HG03064 (cell line): ENCODE measurements around the gene COL15A1.
"Not testable (repeated sequence)": the region's sequence is repeated elsewhere in the genome, so short reads cannot be mapped to it uniquely, and the experiment has no call there.

Experiments
- ATAC-seq: cut with Tn5 transposase; IDR thresholded peaks from one replicate; pipeline ENCODE4 v1.9.1; 2021; ENCODE audit warnings: low read depth; ENCODE audit not compliant: unreplicated experiment

COL15A1 gene

DNA sequence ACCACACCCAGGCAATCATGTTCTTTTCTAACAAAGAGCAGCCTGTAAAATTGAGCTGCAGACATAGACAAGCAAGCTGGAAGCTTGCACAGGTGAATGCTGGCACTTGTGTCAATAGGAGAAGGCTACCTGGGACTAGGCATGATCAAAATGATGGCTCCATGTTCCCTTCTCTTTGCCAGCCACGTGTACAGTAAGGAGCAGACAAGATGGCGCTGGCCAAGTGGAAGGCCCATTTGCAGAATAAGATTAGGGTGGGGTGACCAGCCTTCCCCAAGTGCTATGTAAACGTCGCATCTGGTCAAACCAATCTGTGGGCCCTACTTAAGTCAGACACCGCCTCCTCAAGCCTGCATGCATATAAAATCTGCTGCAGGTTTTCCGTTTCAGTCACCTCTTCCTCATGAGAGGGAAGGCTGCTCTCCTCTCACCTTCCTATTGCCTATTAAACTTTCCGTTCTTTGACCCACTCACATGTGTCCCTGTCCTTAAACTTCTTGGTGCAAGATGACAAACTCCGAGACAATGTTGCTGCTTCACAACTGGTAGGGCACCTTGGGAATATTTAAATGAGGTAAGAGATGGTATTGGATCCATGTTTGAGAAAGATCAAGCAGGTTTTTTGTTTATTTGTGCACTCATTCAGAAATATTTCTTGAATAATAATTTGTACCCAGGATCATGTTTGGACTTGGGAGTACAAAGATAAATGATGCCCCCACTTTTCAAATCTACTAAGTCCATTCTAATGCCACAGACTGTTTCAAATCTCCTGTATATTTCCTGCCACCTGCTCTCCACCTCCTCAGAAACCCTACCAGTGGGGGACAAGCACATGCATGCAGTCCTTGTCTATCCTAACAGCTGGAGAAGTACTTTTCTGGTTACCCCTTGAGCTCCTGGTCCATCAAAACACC, 130.5 kb downstream of the COL15A1 start:
- no peak for ATAC-seq

DNA sequence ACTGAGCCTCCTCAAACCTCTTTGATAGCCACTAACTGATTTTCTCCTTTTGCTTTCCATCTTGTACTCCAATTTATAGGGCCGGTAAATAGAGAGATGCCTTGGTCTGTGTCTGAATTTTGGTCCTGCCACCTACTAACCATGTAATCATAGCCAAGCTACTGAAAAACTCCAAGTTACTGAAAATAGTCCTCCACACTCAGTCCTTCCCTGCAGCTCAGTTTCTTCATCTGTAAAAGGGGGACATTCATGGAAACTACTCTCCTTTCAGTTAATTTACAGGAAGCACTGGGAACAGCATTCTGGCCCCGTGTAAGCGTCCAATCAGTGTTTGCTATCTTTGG, 131.2 kb downstream of the COL15A1 start:
- ATAC-seq, result no peak

DNA sequence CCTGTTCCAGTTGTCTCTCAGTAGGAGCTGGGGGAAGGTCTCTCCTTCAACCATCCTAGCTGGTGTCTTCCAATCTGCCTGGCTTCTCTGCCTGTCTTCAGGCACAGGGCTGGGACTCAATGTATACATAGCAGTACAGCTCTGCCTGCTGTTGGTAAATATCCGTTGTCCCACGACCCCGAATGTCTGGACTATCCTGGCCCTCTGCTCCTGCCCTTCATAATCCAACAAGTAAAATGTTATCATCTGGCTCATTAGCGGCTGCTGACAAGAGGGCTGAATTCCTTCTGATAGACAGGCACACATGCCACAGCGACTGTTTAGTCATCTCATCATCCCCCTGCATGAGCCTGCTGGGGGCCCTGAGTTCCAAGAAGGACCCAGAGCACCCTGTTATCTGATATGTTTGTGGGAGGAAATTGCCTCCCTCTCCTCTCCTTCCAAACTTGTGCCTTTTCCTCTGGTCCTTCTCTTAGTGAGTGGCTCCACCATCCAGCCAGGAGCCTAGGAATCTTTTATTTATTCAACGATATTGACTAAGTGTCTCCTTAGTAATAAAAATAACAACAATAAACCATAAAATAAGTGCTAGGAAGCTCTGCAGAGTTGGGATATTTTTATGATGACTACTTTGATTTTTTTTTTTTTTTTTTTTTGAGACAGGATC, 131.7 kb downstream of the COL15A1 start:
- no peak for ATAC-seq

DNA sequence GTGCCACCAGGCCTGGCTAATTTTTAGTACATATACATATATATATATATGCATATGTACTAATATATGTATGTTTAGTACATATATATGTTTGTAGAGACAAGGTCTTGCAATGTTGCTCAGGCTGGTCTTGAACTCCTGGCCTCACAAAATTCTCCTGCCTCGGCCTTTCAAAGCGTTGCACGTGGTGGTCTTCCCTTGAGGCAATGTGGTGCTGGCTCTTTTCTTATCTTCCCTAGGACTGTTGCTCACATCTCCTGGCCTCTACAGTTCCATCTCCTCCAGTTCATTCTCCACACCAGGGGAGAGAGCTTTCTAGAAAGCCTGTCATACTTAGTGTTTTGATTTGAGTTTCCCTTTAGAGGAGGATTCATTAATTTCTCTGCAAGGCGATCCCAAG, 132.3 kb downstream of the COL15A1 start:
- ATAC-seq, result no peak

DNA sequence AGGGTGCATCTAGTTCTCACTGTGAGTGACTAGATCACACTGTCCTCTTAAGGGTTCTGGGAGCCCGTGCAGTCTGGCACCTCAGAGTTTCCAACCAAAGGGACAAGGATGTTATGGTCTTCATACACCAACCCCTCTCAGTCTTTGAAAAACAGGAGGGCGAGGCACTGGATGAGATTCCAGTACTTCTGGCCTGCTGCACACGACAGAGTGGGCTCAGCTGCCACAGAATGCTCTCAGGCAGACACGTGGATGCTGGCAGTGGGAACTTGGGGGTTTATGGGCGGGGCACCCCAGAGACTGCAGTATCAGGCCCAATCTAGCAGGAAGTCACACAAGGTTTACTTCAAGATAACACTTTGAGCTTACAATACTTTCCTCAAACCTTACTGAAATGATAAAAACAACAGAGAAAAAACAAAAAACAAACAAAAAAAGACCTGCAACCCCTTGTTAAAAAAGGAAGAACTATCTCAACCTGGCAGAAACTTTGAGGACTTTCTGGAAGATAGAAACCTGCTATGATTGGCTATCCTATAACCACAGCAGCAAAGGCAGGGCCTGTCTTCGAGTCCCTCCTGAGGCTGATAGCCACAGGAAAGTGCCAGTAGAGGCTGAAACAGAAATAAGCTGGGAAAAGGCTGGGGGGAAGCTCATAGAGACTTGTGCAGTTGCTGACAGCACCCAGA, 132.9 kb downstream of the COL15A1 start:
- no peak for ATAC-seq

DNA sequence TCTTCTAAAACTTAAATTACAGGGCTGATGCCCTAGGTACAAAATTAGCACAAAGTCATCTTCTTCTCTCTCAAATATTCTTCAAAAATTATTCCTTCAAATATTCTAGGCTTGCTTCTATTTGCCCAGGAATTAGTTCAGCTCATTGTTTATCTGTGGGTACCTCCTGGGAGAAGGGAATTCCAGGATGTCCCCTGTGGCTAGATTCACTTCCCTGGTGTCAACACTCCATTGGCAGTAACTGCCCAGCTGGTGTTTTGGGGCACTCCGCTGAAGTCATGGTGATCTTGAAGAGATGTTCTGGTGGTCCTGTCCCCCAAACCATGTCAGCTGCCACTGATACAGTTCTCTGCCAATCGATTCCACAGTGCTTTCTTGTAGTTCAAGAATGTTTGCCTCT, 135.0 kb downstream of the COL15A1 start:
- ATAC-seq, result no peak

DNA sequence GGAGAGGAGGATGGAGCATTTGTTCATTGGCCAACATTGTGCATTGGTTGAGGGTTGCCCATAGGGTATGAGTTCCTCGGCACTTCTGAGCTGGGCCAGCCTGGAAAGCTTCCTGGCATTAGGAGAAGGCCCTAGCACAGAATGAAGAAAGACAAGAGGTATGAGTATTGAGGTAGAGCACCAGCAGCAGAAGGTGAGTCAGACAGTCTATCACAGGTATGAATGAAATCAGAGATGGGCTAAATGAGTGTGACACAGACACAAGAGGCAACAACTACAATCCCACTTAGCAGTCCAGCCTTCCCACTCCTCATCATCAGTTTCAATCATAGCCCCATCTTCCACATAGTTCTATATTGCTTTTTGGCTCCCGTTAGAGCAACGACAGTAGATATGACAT, 135.8 kb downstream of the COL15A1 start:
- ATAC-seq, result no peak

DNA sequence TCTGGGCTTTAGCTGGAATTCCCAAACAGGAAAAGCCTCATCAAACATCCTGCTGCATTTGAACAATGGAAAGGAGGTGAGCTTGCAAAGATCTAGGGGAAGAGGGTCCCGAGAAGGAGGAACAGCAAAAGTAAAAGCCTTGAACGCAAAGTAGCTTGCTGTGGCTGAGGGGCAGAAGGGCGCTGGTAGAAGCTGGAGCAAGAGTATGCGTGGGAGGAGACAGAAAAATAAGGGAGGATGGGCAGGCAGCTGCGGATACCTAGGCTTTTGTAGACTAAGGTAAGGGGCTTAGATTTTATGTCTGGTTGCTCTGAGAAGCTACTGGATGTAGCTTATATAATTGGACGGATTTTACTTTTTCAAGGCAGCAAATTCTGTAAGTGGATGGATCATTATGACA, 139.3 kb downstream of the COL15A1 start:
- ATAC-seq, result no peak

DNA sequence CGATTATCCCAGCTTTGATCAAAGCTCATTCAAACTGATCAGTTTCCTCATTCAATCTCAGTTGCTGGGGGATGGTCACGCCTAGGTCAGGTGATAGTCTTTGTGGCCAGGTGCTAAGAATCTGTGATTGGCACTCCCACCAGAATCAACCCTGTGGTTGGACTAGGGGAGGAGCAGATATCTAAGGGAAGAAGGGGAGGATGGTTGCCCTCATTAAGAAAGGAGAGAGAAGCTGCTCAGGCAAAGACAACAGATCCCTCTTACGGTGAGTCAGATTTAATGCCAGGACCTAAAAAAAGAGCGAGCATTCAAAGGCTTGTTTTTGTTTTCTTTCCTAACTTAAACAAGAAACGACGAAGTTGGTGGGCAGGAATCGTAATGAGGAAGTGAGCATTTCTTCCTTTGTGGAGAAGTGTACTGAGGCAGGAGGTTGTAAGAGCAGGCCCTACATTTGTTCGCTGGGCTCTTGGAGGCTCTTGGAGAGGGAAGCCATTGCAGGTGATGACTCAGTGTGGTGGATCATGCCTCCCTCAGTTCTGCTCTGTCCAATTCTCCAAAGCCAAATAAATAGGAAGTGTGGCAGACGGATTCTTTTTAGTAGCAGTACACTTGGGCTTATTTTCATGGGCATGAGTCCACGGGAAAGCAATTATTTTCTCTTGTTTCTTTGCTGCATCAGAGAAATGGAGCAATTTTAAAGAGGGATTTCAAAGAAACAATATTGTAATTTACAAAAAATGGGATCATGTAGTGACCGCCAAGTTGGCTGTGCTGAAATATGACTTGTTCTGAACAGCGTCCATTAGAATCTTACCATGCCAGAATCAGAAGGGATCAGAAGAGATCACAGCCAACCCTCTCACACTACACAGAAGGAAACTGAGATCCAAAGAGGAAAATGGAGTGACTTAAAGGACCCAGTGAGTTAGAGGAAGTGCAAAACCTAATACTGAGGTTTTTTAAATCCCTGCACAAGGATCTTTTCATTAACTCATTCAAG, 142.5 kb downstream of the COL15A1 start:
- no peak for ATAC-seq

DNA sequence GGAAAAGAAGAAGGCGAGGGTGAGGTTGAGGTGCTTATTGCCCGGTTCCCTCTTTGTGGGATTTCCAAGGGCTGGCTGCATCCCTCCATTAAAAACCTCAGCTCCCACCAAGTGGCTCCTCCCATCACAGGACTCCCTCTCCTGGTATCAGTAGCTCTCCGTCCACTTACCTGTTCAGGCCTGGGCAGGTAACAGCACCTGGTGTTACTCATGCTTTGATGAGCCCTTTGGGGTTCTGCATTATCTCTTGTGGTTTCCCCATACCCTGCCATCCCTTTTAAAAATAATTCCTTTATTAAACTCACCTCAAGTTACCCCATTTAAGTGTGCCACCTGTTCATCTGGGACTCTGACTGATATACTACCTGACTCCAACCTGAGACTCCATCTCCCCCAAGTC, 143.8 kb downstream of the COL15A1 start:
- no peak for ATAC-seq

DNA sequence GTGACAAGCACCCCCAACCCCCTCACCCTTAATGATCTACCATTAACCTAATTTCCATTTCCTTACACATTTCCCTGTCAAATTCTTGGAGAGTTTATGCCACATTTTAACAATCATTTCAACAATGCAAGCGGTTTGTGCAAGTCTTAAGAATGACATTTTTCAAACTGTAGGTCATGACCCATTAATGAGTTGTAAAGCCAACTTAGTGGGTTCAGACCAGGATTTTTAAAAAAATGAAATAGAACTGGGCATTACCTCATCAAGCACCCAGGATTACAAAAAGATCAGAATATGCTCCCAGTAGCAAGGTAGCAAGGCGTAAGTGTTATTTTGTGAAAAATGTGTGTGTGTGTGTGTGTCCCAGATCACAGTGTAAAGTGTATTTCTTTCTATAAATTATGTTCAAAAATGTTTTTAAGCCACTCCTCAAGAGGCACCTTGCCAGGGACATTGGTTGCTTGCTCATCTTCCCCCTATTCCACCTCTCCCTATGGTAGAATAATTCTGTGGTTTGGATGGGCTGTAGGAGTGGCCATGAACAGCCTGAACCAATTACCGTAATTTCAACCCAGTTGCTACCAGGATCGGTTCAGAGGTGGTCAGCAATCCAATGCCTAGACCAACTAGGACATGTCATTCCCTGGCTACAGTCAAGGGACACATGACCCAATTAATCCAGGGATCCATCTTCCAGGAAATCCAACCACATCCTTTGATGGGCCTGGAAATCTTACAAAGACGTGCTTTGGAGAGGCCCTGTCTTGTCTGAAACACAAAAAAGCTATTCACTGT, 146.8 kb downstream of the COL15A1 start:
- ATAC-seq, result no peak

DNA sequence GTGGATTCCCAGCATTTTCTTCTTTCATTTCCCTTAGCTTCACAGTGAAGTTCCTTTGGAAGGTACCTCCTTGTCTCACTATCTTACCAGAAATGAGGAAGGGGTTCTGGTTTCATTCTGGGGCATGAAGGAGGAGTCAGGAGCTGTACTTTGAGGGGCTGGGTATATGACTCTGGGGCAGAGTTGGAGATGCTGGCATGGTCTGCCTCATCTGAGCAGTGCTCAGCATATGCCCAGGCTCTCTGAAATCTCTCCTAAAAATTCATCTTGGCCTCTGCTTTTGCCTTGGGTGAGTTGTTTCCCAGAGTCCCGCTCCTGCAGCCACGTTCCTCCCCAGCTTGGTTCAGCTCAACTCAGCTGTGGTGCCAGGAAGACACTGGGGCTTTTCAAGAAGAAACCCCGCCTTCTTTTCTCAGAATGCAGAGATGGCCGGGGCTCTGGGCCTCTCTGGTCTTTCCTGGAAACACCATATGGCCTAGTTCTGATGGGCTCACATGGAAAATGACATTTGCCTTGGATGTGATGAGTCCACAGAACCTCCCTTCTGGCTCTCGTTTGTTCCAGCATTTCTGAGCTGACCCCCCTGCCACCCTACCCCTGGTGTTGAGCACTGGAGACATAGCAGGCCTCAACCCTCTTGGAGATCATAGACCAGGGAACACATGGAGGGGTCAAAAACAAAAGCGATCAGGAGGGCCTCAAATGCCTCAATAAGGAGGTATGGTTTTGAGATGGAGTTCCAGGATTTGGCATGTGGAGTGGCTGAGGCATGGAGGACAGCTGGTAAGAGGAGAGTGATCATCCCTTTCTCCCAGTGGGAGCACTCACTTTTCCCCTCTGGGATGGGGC, 149.2 kb downstream of the COL15A1 start:
- ATAC-seq, result no peak

DNA sequence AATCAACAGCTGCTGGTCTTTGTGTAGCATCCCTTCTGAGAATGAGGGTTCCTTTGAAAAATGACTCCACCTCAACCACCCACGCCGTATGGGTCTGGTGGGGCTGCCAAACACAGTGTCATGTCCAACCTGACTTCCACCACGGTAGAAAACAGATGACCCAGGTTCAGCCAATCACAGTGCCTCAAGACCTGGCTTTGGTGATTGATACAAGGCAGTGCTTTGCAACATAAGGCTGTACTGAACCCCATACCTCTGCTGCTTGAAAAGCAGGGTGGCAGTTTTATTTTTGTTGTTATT, 149.7 kb downstream of the COL15A1 start:
- no peak for ATAC-seq

DNA sequence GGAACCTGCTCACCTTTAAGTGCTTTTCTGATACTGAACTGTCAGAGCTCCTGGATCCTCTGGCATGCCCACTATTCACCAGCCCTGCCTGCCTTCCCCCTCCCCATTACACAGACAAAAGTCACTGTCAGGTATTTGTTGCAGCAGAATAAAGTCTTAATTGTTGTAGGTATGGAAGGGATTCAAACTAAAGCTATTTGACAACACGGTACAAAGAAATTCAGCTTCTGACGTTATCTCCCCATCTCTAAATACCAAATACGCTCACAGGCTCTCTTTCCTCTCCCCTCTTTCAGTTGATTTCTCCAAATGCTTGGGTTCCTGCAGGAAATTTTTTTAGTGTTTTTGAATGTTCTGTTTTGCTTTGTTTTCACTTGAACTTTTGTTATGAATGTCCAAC, 151.9 kb downstream of the COL15A1 start:
- no peak for ATAC-seq

DNA sequence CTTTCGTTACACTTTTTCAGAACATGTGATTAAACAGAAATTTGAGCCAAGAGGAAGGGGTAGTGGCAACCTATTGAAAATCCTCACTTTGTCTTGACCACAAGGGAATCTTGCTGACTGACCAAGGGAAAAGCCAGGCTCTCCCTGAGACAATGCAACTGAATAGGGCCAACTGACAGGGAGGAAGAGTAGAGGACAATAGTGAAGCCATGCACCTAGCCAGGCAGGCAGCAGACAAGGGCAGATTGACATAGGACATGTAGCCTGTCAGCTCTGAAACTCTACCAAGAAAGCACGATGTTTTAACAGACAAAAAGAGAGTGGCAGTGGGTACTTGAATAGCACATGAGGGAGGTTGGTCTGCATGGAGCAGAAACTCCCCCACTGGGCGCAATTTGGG, 152.7 kb downstream of the COL15A1 start:
- no peak for ATAC-seq

DNA sequence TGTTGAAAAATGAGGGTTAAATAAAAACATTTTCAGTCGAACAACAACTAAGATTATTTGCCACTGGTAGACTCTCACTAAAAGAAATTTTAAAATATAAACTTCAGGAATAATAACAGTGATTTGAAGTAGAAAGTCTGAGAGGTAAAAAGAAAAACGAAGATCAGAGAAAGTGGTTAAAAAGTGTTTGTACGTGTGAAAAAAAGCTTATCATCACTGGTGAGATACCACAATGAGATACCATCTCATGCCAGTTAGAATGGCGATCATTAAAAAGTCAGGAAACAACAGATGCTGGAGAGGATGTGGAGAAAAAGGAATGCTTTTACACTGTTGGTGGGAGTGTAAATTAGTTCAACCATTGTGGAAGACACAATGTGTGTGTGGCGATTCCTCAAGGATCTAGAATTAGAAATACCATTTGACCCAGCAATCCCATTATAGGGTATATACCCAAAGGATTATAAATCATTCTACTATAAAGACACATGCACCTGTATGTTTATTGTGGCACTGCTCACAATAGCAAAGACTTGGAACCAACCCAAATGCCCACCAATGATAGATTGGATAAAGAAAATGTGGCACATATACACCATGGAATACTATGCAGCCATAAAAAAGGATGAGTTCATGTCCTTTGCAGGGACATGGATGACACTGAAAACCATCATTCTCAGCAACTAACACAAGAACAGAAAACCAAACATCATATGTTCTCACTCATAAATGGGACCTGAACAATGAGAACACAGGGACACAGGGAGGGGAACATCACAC, 156.3 kb downstream of the COL15A1 start:
- not testable (repeated sequence) for ATAC-seq

DNA sequence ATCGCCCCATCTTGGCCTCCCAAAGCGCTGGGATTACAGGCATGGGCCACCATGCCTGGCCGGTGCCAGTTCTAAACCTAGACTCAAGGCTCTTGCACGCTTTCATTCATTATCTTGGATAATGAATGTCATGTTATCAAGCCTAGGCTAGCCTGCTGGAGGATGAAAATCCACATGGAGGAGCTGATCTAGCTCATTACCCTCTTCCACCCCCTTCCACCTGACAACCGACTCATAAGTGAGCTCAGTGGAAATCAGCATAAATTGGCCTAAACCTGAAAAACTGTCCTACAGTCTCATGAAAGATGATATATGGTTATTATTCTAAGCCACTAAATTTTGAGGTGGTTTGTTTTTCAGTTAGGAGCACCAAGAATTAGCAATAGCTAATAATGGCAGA, 157.6 kb downstream of the COL15A1 start:
- no peak for ATAC-seq

DNA sequence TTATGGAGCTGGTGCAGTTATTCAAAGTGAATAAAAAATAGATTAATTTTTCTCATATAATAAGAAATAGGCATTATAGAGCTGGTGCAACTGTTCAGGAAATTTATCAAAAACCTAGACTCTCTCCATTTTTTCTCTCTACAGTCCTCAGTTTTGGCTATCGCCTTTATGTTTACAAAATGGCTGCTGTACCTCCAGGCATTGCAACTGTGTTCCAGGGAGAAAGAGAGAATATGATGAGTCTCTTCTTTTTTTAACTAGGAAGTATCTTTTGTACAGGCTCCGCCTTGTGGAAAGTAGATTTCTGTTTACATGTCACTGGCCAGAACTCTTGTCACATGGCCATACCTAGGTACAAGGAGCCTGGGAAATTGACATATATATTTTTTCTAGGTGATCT, 158.1 kb downstream of the COL15A1 start:
- ATAC-seq, result no peak
